Measurements from ENCODE around the gene TIFAB.

TIFAB gene

GRCh38 chr5:135441350-135441831 is 10.8 kb downstream of the TIFAB start:
- no peak for DNase-seq

- DNase-seq: no peak
Measured at GRCh38 chr5:135440916-135441315, 11.2 kb downstream of the TIFAB start.

GRCh38 chr5:135439231-135440205 is 12.6 kb downstream of the TIFAB start:
- no peak for DNase-seq

- DNase-seq: no peak
Measured at GRCh38 chr5:135438636-135439221, 13.4 kb downstream of the TIFAB start.

GRCh38 chr5:135437796-135438560 is 14.2 kb downstream of the TIFAB start:
- no peak for DNase-seq

- no peak for DNase-seq
Measured at GRCh38 chr5:135437422-135437795, 14.7 kb downstream of the TIFAB start.

GRCh38 chr5:135436951-135437418 is 15.2 kb downstream of the TIFAB start:
- no peak for DNase-seq

GRCh38 chr5:135435467-135436330 is 16.5 kb downstream of the TIFAB start:
- no peak for DNase-seq

GRCh38 chr5:135434591-135435466 is 17.3 kb downstream of the TIFAB start:
- no peak for DNase-seq

GRCh38 chr5:135433681-135434426 is 18.3 kb downstream of the TIFAB start:
- no peak for DNase-seq

- DNase-seq: no peak
Measured at GRCh38 chr5:135432113-135432512, 20.0 kb downstream of the TIFAB start.

- no peak for DNase-seq
Measured at GRCh38 chr5:135430135-135430437, 22.1 kb downstream of the TIFAB start.

- peak in 1 of 3 experiments; percentile 56 for DNase-seq
Measured at GRCh38 chr5:135429301-135430134, 22.6 kb downstream of the TIFAB start.

- DNase-seq: no peak
Measured at GRCh38 chr5:135428586-135428985, 23.6 kb downstream of the TIFAB start.

- DNase-seq: peak; percentile 34 to 68 (median 47)
Measured at GRCh38 chr5:135426102-135427082, 25.8 kb downstream of the TIFAB start.

GRCh38 chr5:135425641-135426040 is 26.5 kb downstream of the TIFAB start:
- DNase-seq: no peak

GRCh38 chr5:135423846-135424168 is 28.3 kb downstream of the TIFAB start:
- DNase-seq: no peak

- no peak for DNase-seq
Measured at GRCh38 chr5:135423146-135423845, 28.9 kb downstream of the TIFAB start.

Measured in NCI-H1417 (cell line).